Hepatocyte (in vitro differentiated cells): ENCODE data around the gene PCSK6.

Experiments
- CTCF ChIP-seq: fragments of 200-600 bp; sonication (generic); IDR thresholded peaks from 2 replicates; pipeline ENCODE4 v1.5.1; 2016; ENCODE audit warnings: antibody characterized with exemption, mild to moderate bottlenecking; ENCODE audit not compliant: poor library complexity
- EZH2 ChIP-seq: fragments of 200-600 bp; sonication (generic); IDR thresholded peaks from 2 replicates; pipeline ENCODE4 v1.6.1; 2016; ENCODE audit warnings: antibody characterized with exemption, mild to moderate bottlenecking, borderline replicate concordance

GRCh38 chr15:101313041-101313761 lies 176.3 kb downstream of the PCSK6 start:
- TF ChIP-seq CTCF, result no peak
- TF ChIP-seq EZH2, result no peak
